ENCODE results near the gene PJA1. TPM values are rescaled to one million over a fixed set of nuclear protein-coding genes. Genes with fewer than 3 reads are reported as not detected.

The PJA1 gene
- total RNA-seq, 1 donor from 2014 or later: 59.5 TPM

- Mint-ChIP-seq H3K9me3 (peaks cover 5% of the 10 kb centered on the region), H3K36me3 (ENCODE audit: low read depth) (no peaks in the 10 kb centered on the region), H3K4me3 (no peak overlapping the region), H3K4me1 (peaks cover 26% of the 10 kb centered on the region), H3K27me3 (ENCODE audit: low read depth) (peaks cover 3% of the 10 kb centered on the region), H3K27ac (ENCODE audit: unreplicated experiment) (no peak overlapping the region)
- no peak for TF ChIP-seq CTCF (conservative IDR thresholded peaks at IDR 0.05)
- DNase-seq (ENCODE audit: low read depth, low spot score): no peak
Observed at GRCh38 chrX:69179380-69179911, 14.2 kb upstream of the PJA1 start.

- no peak for TF ChIP-seq CTCF (conservative IDR thresholded peaks at IDR 0.05)
- Mint-ChIP-seq H3K27ac (ENCODE audit: unreplicated experiment) (no peak overlapping the region), H3K9me3 (peaks cover 5% of the 10 kb centered on the region)
Observed at GRCh38 chrX:69178592-69178991, 13.3 kb upstream of the PJA1 start.

DNA sequence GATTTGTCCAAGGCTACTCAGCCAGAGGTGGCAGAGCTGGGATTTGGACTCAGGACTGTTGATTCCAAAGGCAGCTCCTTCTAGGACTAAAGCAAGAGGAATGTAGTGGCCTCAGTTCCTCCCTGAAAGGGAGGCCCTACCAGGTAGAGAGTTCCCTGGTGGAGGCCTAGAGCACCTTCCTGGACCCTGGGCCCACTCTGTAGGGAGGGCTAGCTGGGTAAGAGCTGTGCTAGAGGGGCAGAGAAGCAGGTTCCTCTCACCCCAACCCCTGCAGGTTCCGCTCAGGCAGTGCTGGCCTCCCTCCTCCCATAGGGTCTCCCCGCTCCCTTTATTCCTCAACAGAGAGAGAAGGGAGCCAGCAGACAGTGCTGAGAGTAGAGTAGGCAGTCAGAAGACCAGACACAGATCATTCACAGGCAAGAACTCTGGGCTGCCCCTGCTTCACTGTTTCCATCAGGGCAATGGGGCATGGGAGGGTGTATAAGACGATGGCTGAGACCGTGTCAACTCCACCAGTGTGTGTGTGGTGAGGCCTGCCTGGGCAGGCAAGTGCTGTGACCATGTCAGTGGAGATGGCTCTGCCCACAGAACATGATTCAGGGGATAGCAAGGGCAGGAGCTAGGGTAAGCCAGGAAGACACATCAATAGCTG is 12.4 kb upstream of the PJA1 start:
- no peak overlapping the region for H3K27ac Mint-ChIP-seq (ENCODE audit: unreplicated experiment)
- peaks cover 5% of the 10 kb centered on the region for H3K9me3 Mint-ChIP-seq
- no peaks in the 10 kb centered on the region for H3K36me3 Mint-ChIP-seq (ENCODE audit: low read depth)
- TF ChIP-seq CTCF (conservative IDR thresholded peaks at IDR 0.05): no peak
- peaks cover 30% of the 10 kb centered on the region for H3K4me1 Mint-ChIP-seq
- no peak for DNase-seq (ENCODE audit: low read depth, low spot score)
- no peak overlapping the region for H3K4me3 Mint-ChIP-seq
- peaks cover 5% of the 10 kb centered on the region for H3K27me3 Mint-ChIP-seq (ENCODE audit: low read depth)

More at GRCh38 chrX:69178592-69178991, 13.3 kb upstream of the PJA1 start:
- H3K36me3 Mint-ChIP-seq (ENCODE audit: low read depth): no peaks in the 10 kb centered on the region
- no peak overlapping the region for H3K4me3 Mint-ChIP-seq
- no peak for DNase-seq (ENCODE audit: low read depth, low spot score)
- H3K27me3 Mint-ChIP-seq (ENCODE audit: low read depth): peaks cover 5% of the 10 kb centered on the region
- peaks cover 30% of the 10 kb centered on the region for H3K4me1 Mint-ChIP-seq

- no peak for DNase-seq (ENCODE audit: low read depth, low spot score)
Observed at GRCh38 chrX:69176053-69176452, 10.8 kb upstream of the PJA1 start.

GRCh38 chrX:69173906-69174305 is 8.7 kb upstream of the PJA1 start:
- DNase-seq (ENCODE audit: low read depth, low spot score): no peak
- Mint-ChIP-seq H3K9me3 (peaks cover 14% of the 10 kb centered on the region), H3K36me3 (ENCODE audit: low read depth) (peaks cover 3% of the 10 kb centered on the region), H3K4me3 (no peak overlapping the region), H3K27me3 (ENCODE audit: low read depth) (peaks cover 5% of the 10 kb centered on the region), H3K27ac (ENCODE audit: unreplicated experiment) (no peak overlapping the region), H3K4me1 (peaks cover 8% of the 10 kb centered on the region)
- TF ChIP-seq CTCF (conservative IDR thresholded peaks at IDR 0.05): no peak

More at GRCh38 chrX:69176053-69176452, 10.8 kb upstream of the PJA1 start:
- H3K9me3 Mint-ChIP-seq: peaks cover 5% of the 10 kb centered on the region
- no peak overlapping the region for H3K4me3 Mint-ChIP-seq
- H3K27me3 Mint-ChIP-seq (ENCODE audit: low read depth): peaks cover 5% of the 10 kb centered on the region
- TF ChIP-seq CTCF (conservative IDR thresholded peaks at IDR 0.05): no peak
- peaks cover 28% of the 10 kb centered on the region for H3K4me1 Mint-ChIP-seq
- no peak overlapping the region for H3K27ac Mint-ChIP-seq (ENCODE audit: unreplicated experiment)
- H3K36me3 Mint-ChIP-seq (ENCODE audit: low read depth): no peaks in the 10 kb centered on the region

Data from neural crest cell (in vitro differentiated cells).